ENCODE measurements around the gene INPP5A. TPM values are rescaled to one million over a fixed set of nuclear protein-coding genes. Genes with fewer than 3 reads are reported as not detected.

INPP5A gene
- total RNA-seq, 1 donor from 2014 or later, result 105 TPM

GRCh38 chr10:132497063-132497680 lies 40.4 kb upstream of the INPP5A start:
- Histone ChIP-seq H3K27ac (replicated peaks) (no peak overlapping the region), H3K4me1 (peaks cover 23% of the 10 kb centered on the region), H3K36me3 (no peaks in the 10 kb centered on the region), H3K27me3 (ENCODE audit: low read depth) (no peaks in the 10 kb centered on the region), H3K4me3 (no peak overlapping the region), H3K9me3 (replicated peaks) (no peaks in the 10 kb centered on the region)
- TF ChIP-seq CTCF (IDR thresholded peaks at IDR 0.05; ENCODE audit: borderline replicate concordance), result no peak
- DNase-seq, result no peak
- intact Hi-C loops (cut with micrococcal nuclease), result no loop called here

GRCh38 chr10:132497861-132498561 lies 39.6 kb upstream of the INPP5A start:
- Histone ChIP-seq H3K36me3 (no peaks in the 10 kb centered on the region), H3K4me1 (peaks cover 23% of the 10 kb centered on the region), H3K9me3 (replicated peaks) (no peaks in the 10 kb centered on the region), H3K4me3 (no peak overlapping the region), H3K27me3 (ENCODE audit: low read depth) (no peaks in the 10 kb centered on the region), H3K27ac (replicated peaks) (no peak overlapping the region)
- intact Hi-C loops (cut with micrococcal nuclease), result no loop called here
- DNase-seq, result no peak
- no peak for TF ChIP-seq CTCF (IDR thresholded peaks at IDR 0.05; ENCODE audit: borderline replicate concordance)

GRCh38 chr10:132498562-132499366 lies 38.8 kb upstream of the INPP5A start:
- no peak for DNase-seq
- intact Hi-C loops (cut with micrococcal nuclease), result no loop called here
- no peaks in the 10 kb centered on the region for H3K27me3 ChIP-seq (ENCODE audit: low read depth)
- H3K36me3 ChIP-seq, result no peaks in the 10 kb centered on the region
- no peak overlapping the region for H3K4me3 ChIP-seq
- no peak for TF ChIP-seq CTCF (IDR thresholded peaks at IDR 0.05; ENCODE audit: borderline replicate concordance)
- no peak overlapping the region for H3K27ac ChIP-seq (replicated peaks)
- H3K4me1 ChIP-seq, result peaks cover 22% of the 10 kb centered on the region
- no peaks in the 10 kb centered on the region for H3K9me3 ChIP-seq (replicated peaks)

- TF ChIP-seq CTCF (IDR thresholded peaks at IDR 0.05; ENCODE audit: borderline replicate concordance), result no peak
- Histone ChIP-seq H3K9me3 (replicated peaks) (no peaks in the 10 kb centered on the region), H3K27me3 (ENCODE audit: low read depth) (no peaks in the 10 kb centered on the region), H3K27ac (replicated peaks) (no peak overlapping the region), H3K4me1 (peaks cover 27% of the 10 kb centered on the region), H3K36me3 (no peaks in the 10 kb centered on the region), H3K4me3 (no peak overlapping the region)
- intact Hi-C loops (cut with micrococcal nuclease), result no loop called here
- no peak for DNase-seq
These were observed 38.3 kb upstream of the INPP5A start for GRCh38 chr10:132499367-132499685.

GRCh38 chr10:132500781-132501415 lies 36.7 kb upstream of the INPP5A start:
- TF ChIP-seq CTCF (IDR thresholded peaks at IDR 0.05; ENCODE audit: borderline replicate concordance), result no peak
- Histone ChIP-seq H3K27me3 (ENCODE audit: low read depth) (no peaks in the 10 kb centered on the region), H3K4me3 (no peak overlapping the region), H3K36me3 (no peaks in the 10 kb centered on the region), H3K4me1 (peaks cover 24% of the 10 kb centered on the region), H3K27ac (replicated peaks) (no peak overlapping the region), H3K9me3 (replicated peaks) (no peaks in the 10 kb centered on the region)
- intact Hi-C loops (cut with micrococcal nuclease), result no loop called here
- no peak for DNase-seq

All from left ventricle myocardium inferior (tissue), 1 donor.